HCT116 (cell line): ENCODE data around the gene CASP5. TPM values are rescaled to one million over a fixed set of nuclear protein-coding genes. Genes with fewer than 3 reads are reported as not detected.
A peak's percentile ranks its signal among the peaks of the same experiment; 100 is the strongest.

Experiments
- ATAC-seq: fragments of 200-7000 bp; cut with Tn5 transposase; 2 replicates; pipeline ENCODE4 v1.9.1; 2020; ENCODE audit warnings: mild to moderate bottlenecking, moderate library complexity
- BruUV-seq: library from RNA; stranded (reverse); fragments of 400-500 nt; replicated peaks from 2 replicates; lab custom pipeline; 2021; lab: Mats Ljungman, UMichigan
- CTCF ChIA-PET: fragments of 300-600 bp; sonication (Branson Sonifier 250); formaldehyde crosslinking; loops from one replicate; lab custom pipeline; 2021; ENCODE audit warnings: antibody characterized with exemption; lab: Charles Lee
- POLR2A ChIA-PET: fragments of 300-600, 350-600 bp; sonication (Branson Sonifier 250); formaldehyde crosslinking; loops from one replicate; lab custom pipeline; 2021; ENCODE audit warnings: antibody characterized with exemption; lab: Charles Lee
- RAD21 ChIA-PET, 2 experiments: fragments of 300-600 bp; sonication (Branson Sonifier 250); formaldehyde crosslinking; loops; one replicate each; lab custom pipeline; 2023; ENCODE audit warnings: low total read pairs in 2 of 2; ENCODE audit not compliant: uncharacterized antibody in 2 of 2, unreplicated experiment in 2 of 2, low non-redundant PET in 1 of 2; lab: Charles Lee
- DNase-seq: peaks from one replicate; pipeline ENCODE4 v3.0.0-alpha.2; 2010; ENCODE audit warnings: low read depth, low spot score
- H2AFZ ChIP-seq: fragments of 200-600 bp; shearing (Covaris generic), sonication (generic); 2 replicates; pipeline ENCODE4 v1.6.1; 2017; ENCODE audit warnings: low read depth, mixed run types, mixed read lengths, antibody characterized with exemption, low read length; ENCODE audit not compliant: poor library complexity, severe bottlenecking
- H3K27ac ChIP-seq: 2 replicates; pipeline ENCODE4 v1.5.1; 2012; ENCODE audit warnings: low read depth, low read length
- H3K27me3 ChIP-seq: fragments of 200-600 bp; sonication (generic); 2 replicates; pipeline ENCODE4 v1.6.1; 2016; ENCODE audit warnings: mixed run types, low read length, mixed read lengths; ENCODE audit not compliant: insufficient read depth
- H3K36me3 ChIP-seq, 2 experiments: fragments of 200-500 bp in 1 of 2; fragments of 200-600 bp in 1 of 2; sonication (Bioruptor generic) in 1 of 2; sonication (generic) in 1 of 2; 2 replicates each; pipeline versions ENCODE4 v1.5.1 to v1.6.1; 2014 to 2016; ENCODE audit warnings: low read length in 2 of 2, inconsistent platforms in 1 of 2, mixed read lengths in 1 of 2, mixed run types in 1 of 2; ENCODE audit not compliant: insufficient read depth in 2 of 2, control insufficient read depth in 1 of 2
- H3K4me1 ChIP-seq, 2 experiments: fragments of 200-600 bp in 1 of 2; sonication (generic) in 1 of 2; 2 replicates each; pipeline versions ENCODE4 v1.5.1 to v1.6.1; 2012 to 2017; ENCODE audit warnings: low read length in 2 of 2, inconsistent platforms in 1 of 2, mild to moderate bottlenecking in 1 of 2, mixed read lengths in 1 of 2, mixed run types in 1 of 2, moderate library complexity in 1 of 2; ENCODE audit not compliant: insufficient read depth in 2 of 2, control insufficient read depth in 1 of 2
- H3K4me2 ChIP-seq: fragments of 200-600 bp; sonication (generic); 2 replicates; pipeline ENCODE4 v1.6.1; 2017; ENCODE audit warnings: mixed run types, low read length, mixed read lengths
- H3K4me3 ChIP-seq, 2 experiments: fragments of 200-600 bp in 1 of 2; sonication (generic) in 1 of 2; replicated peaks in 1 of 2; 2 replicates each; pipeline ENCODE4 v1.5.1; 2011 to 2016; ENCODE audit warnings: low read length in 2 of 2, control low read depth in 1 of 2, low read depth in 1 of 2, mild to moderate bottlenecking in 1 of 2, mixed read lengths in 1 of 2, mixed run types in 1 of 2
- H3K79me2 ChIP-seq: fragments of 200-600 bp; sonication (generic); 2 replicates; pipeline ENCODE4 v1.6.1; 2017; ENCODE audit warnings: mild to moderate bottlenecking, mixed run types, low read length, moderate library complexity, mixed read lengths; ENCODE audit not compliant: insufficient read depth
- H3K9ac ChIP-seq: fragments of 200-600 bp; sonication (generic); 2 replicates; pipeline ENCODE4 v1.6.1; 2016; ENCODE audit warnings: low read length, mixed read lengths
- H3K9me2 ChIP-seq: fragments of 200-600 bp; sonication (generic), shearing (Covaris generic); 2 replicates; pipeline ENCODE4 v1.6.1; 2017; ENCODE audit warnings: mixed run types, mild to moderate bottlenecking, moderate library complexity; ENCODE audit not compliant: insufficient read depth
- H3K9me3 ChIP-seq, 2 experiments: fragments of 200-500 bp in 1 of 2; fragments of 200-600 bp in 1 of 2; sonication (Bioruptor generic) in 1 of 2; sonication (generic) in 1 of 2; 2 replicates each; pipeline ENCODE4 v1.6.1; 2014 to 2017; ENCODE audit warnings: low read length in 2 of 2, mixed read lengths in 2 of 2, inconsistent platforms in 1 of 2, low read depth in 1 of 2, mild to moderate bottlenecking in 1 of 2, mixed run types in 1 of 2, moderate library complexity in 1 of 2; ENCODE audit not compliant: control insufficient read depth in 1 of 2, insufficient read depth in 1 of 2
- H4K20me1 ChIP-seq: fragments of 200-600 bp; sonication (generic), shearing (Covaris generic); 2 replicates; pipeline ENCODE4 v1.6.1; 2017; ENCODE audit warnings: mixed run types, mild to moderate bottlenecking, moderate library complexity; ENCODE audit not compliant: insufficient read depth
- CBX3 ChIP-seq: IDR thresholded peaks from 2 replicates; pipeline ENCODE4 v1.6.1; 2012; ENCODE audit warnings: low read depth
- FOSL1 ChIP-seq: IDR thresholded peaks from 2 replicates; pipeline ENCODE4 v1.6.1; 2012; ENCODE audit warnings: low read depth
- JUND ChIP-seq: IDR thresholded peaks from 2 replicates; pipeline ENCODE4 v1.6.1; 2012
- MAX ChIP-seq: IDR thresholded peaks from 2 replicates; pipeline ENCODE4 v1.6.1; 2012
- SIN3A ChIP-seq: IDR thresholded peaks from 2 replicates; pipeline ENCODE4 v1.6.1; 2012; ENCODE audit warnings: low read depth
- TCF7L2 ChIP-seq: IDR thresholded peaks from 2 replicates; pipeline ENCODE4 v1.7.0; 2011; ENCODE audit warnings: borderline replicate concordance, inconsistent platforms; ENCODE audit not compliant: insufficient read depth, insufficient read length; ENCODE audit errors: extremely low read depth
- ZFX ChIP-seq: fragments of 450-650 bp; IDR thresholded peaks from 2 replicates; pipeline ENCODE4 v1.6.1; 2017
- ZNF274 ChIP-seq: fragments of 200-500 bp; sonication (Bioruptor generic); IDR thresholded peaks from 2 replicates; pipeline ENCODE4 v1.6.1; 2014; ENCODE audit warnings: mild to moderate bottlenecking, low read depth, low read length, inconsistent platforms
- intact Hi-C: fragments of 100-400 bp; cut with micrococcal nuclease; formaldehyde crosslinking; loops from 2 replicates; pipeline ENCODE4 v1.10.0; 2022
- total RNA-seq: library from RNA; stranded (reverse); gene quantifications from one replicate; pipeline ENCODE4 v1.2.1, GENCODE V29; 2021; ENCODE audit not compliant: unreplicated experiment
- TF ChIP-seq, protein P1 (sequence below), 3 experiments: fragments of 200-600 bp in 1 of 3; sonication (generic) in 1 of 3; IDR thresholded peaks in 2 of 3; conservative IDR thresholded peaks in 1 of 3; 2 replicates each; pipeline ENCODE4 v1.5.1; 2012 to 2017; ENCODE audit warnings: low read depth in 2 of 3, low read length in 2 of 3, antibody characterized with exemption in 1 of 3, borderline replicate concordance in 1 of 3, control low read depth in 1 of 3, mild to moderate bottlenecking in 1 of 3, mixed read lengths in 1 of 3, mixed run types in 1 of 3, moderate library complexity in 1 of 3; ENCODE audit not compliant: insufficient read depth in 1 of 3
- TF ChIP-seq, protein P2 (sequence below): IDR thresholded peaks from 2 replicates; pipeline ENCODE4 v1.6.1; 2011; ENCODE audit warnings: mild to moderate bottlenecking, low read length, moderate library complexity; ENCODE audit not compliant: insufficient replicate concordance; ENCODE audit errors: extremely low read depth

Gene CASP5
- total RNA-seq, 1 experiment from 2014 or later: not detected

DNA sequence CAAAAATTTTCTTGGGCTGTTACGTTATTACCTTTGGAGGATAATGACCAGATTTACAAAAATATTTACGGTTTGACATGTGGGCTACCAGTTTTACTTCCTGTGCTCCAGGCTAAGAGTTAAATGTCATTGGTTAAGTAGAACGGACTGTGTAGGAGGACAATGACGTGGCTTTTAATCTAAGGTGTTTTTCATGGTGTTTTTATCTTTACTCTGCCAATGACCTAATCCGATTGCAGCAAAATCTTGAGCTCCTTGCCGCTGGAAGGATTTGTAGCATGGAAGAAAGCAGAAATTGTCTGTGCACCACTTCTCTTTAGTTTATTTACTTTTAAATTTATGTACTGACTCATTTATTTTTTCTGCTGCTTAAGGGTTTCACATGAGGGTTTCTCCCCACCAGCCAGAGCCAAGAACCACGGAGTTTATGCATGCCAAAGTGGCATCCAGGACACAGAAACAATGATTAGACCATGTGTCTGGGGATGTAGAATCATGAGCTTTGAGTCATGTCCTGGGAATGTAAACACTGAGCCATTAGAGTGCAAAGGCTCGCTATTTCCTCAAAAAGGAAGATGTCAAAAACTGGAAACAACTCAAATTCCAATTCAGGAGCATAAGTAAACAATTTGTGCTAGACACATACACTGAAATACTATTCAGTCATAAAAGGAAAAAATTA lies 24.1 kb upstream of the CASP5 start:
- no peaks in the 10 kb centered on the region for H3K36me3 ChIP-seq
- no peaks in the 10 kb centered on the region for H3K79me2 ChIP-seq
- no peak overlapping the region for H3K4me2 ChIP-seq
- no peak overlapping the region for H3K9ac ChIP-seq
- 0 out of 4 replicates have a peak, but pooled peaks cover 0 to 5% of the 10 kb centered on the region in 2 experiments for H3K4me1 ChIP-seq
- RAD21 ChIA-PET: no interaction called here
- H3K4me3 ChIP-seq: no peak overlapping the region
- ATAC-seq (no peak), DNase-seq (no peak)
- H3K9me3 ChIP-seq: no peaks in the 10 kb centered on the region
- H2AFZ ChIP-seq: peak overlapping the region; percentile 5
- no peaks in the 10 kb centered on the region for H3K9me2 ChIP-seq
- no peaks in the 10 kb centered on the region for H4K20me1 ChIP-seq
- CTCF ChIA-PET: no interaction called here
- no TSS peak for BruUV-seq
- H3K27me3 ChIP-seq: no peaks in the 10 kb centered on the region
- intact Hi-C loops: no loop called here
- POLR2A ChIA-PET: no interaction called here
- no peak overlapping the region for H3K27ac ChIP-seq
- TF ChIP-seq, protein P1, sequence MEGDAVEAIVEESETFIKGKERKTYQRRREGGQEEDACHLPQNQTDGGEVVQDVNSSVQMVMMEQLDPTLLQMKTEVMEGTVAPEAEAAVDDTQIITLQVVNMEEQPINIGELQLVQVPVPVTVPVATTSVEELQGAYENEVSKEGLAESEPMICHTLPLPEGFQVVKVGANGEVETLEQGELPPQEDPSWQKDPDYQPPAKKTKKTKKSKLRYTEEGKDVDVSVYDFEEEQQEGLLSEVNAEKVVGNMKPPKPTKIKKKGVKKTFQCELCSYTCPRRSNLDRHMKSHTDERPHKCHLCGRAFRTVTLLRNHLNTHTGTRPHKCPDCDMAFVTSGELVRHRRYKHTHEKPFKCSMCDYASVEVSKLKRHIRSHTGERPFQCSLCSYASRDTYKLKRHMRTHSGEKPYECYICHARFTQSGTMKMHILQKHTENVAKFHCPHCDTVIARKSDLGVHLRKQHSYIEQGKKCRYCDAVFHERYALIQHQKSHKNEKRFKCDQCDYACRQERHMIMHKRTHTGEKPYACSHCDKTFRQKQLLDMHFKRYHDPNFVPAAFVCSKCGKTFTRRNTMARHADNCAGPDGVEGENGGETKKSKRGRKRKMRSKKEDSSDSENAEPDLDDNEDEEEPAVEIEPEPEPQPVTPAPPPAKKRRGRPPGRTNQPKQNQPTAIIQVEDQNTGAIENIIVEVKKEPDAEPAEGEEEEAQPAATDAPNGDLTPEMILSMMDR (IDR thresholded peaks at IDR 0.05 in 2 of 3, conservative IDR thresholded peaks at IDR 0.05 in 1 of 3; ENCODE audit: borderline replicate concordance in 1 of 3, insufficient read depth in 1 of 3, low read depth in 2 of 3, low read length in 2 of 3): no peak
- TF ChIP-seq FOSL1: peak; percentile 23; the same call in 1 of the 2 replicates
- peak; percentile 48; the same call in 1 of the 2 replicates for TF ChIP-seq MAX
- TF ChIP-seq TCF7L2: no peak
- TF ChIP-seq, protein P2, sequence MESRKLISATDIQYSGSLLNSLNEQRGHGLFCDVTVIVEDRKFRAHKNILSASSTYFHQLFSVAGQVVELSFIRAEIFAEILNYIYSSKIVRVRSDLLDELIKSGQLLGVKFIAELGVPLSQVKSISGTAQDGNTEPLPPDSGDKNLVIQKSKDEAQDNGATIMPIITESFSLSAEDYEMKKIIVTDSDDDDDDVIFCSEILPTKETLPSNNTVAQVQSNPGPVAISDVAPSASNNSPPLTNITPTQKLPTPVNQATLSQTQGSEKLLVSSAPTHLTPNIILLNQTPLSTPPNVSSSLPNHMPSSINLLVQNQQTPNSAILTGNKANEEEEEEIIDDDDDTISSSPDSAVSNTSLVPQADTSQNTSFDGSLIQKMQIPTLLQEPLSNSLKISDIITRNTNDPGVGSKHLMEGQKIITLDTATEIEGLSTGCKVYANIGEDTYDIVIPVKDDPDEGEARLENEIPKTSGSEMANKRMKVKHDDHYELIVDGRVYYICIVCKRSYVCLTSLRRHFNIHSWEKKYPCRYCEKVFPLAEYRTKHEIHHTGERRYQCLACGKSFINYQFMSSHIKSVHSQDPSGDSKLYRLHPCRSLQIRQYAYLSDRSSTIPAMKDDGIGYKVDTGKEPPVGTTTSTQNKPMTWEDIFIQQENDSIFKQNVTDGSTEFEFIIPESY: no peak
- TF ChIP-seq JUND: peak; percentile 15; the same call in 1 of the 2 replicates
- TF ChIP-seq ZNF274: no peak
- TF ChIP-seq CBX3: 0 out of 2 replicates have a peak, but pooled peaks have one; percentile 21
- TF ChIP-seq SIN3A: no peak
- no peak for TF ChIP-seq ZFX
